HL-60/S4 treated with phorbol 12-myristate 13-acetate at 8.2 ng/mL for 4 days and 3 days (cell line): Measurements from ENCODE around the gene CMBL.

Experiments
- in situ Hi-C: fragments of 300-500 bp; cut with MboI; formaldehyde crosslinking; loops from 2 replicates; pipeline ENCODE4 v1.15.0; 2022; ENCODE audit warnings: low sequenced_read_pairs

The CMBL gene

DNA sequence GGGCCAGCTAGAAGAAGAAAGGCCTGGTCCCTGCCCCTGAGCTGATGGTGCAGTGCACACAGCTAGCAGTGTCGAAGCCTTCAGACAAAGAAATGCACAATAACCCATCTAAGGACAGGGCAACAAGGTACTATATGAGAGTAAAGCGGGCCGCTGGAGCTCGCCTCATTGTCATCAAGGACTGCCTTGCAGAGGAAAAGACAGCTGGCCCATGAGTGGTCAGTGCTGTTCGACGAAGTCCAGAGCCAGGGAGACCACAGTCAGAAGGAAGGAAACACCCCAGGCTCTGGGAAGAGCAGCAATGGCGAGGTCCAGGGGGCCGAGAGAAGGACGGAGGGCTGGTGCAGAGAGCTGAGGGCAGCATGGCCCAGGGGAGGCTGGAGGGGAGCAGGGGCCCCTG lies 75.3 kb downstream of the CMBL start:
- in situ Hi-C loops: no loop called here

GRCh38 chr5:10229306-10230048 lies 78.2 kb downstream of the CMBL start:
- in situ Hi-C loops: no loop called here

- in situ Hi-C loops: no loop called here
Observed at GRCh38 chr5:10228288-10228687, 79.4 kb downstream of the CMBL start.
